Measurements from ENCODE around the gene FAM171A1.

- TF ChIP-seq CTCF (IDR thresholded peaks at IDR 0.05) (no peak), POLR2A (IDR thresholded peaks at IDR 0.05) (no peak)
Observed at GRCh38 chr10:15378569-15378968, 7.5 kb upstream of the FAM171A1 start.

All from uterus (tissue), 2 donors.